GM03348 (cell line): ENCODE measurements around the gene PIWIL4.
"Not testable (repeated sequence)": the region's sequence is repeated elsewhere in the genome, so short reads cannot be mapped to it uniquely, and the experiment has no call there.

Experiments
- DNase-seq: peaks from one replicate; pipeline ENCODE4 v3.0.0; 2012; ENCODE audit warnings: low spot score

Gene PIWIL4

GRCh38 chr11:94546886-94547285 lies 20.3 kb upstream of the PIWIL4 start:
- DNase-seq, result no peak

- DNase-seq, result no peak
These were observed 18.0 kb upstream of the PIWIL4 start for GRCh38 chr11:94549146-94549545.

GRCh38 chr11:94550513-94550912 lies 16.7 kb upstream of the PIWIL4 start:
- DNase-seq, result no peak

- no peak for DNase-seq
These were observed 13.2 kb upstream of the PIWIL4 start for GRCh38 chr11:94553938-94554337.

- not testable (repeated sequence) for DNase-seq
These were observed 11.3 kb upstream of the PIWIL4 start for GRCh38 chr11:94555752-94556329.

GRCh38 chr11:94557421-94557820 lies 9.7 kb upstream of the PIWIL4 start:
- peak; percentile 36 for DNase-seq

- DNase-seq, result no peak
These were observed 9.2 kb upstream of the PIWIL4 start for GRCh38 chr11:94557992-94558391.

- DNase-seq, result no peak
These were observed 8.7 kb upstream of the PIWIL4 start for GRCh38 chr11:94558468-94558867.

GRCh38 chr11:94558932-94559331 lies 8.2 kb upstream of the PIWIL4 start:
- no peak for DNase-seq

GRCh38 chr11:94559361-94559760 lies 7.8 kb upstream of the PIWIL4 start:
- no peak for DNase-seq

GRCh38 chr11:94560834-94561233 lies 6.3 kb upstream of the PIWIL4 start:
- no peak for DNase-seq

- DNase-seq, result peak; percentile 87
These were observed 3.9 kb upstream of the PIWIL4 start for GRCh38 chr11:94563176-94563847.

GRCh38 chr11:94563848-94564467 lies 3.2 kb upstream of the PIWIL4 start:
- no peak for DNase-seq

GRCh38 chr11:94568200-94568599 lies 1.0 kb downstream of the PIWIL4 start:
- no peak for DNase-seq

GRCh38 chr11:94568717-94569116 lies 1.5 kb downstream of the PIWIL4 start:
- DNase-seq, result no peak

GRCh38 chr11:94572975-94573374 lies 5.8 kb downstream of the PIWIL4 start:
- DNase-seq, result not testable (repeated sequence)

- DNase-seq, result peak; percentile 55
These were observed 7.2 kb downstream of the PIWIL4 start for GRCh38 chr11:94574193-94574961.

- no peak for DNase-seq
These were observed 9.1 kb downstream of the PIWIL4 start for GRCh38 chr11:94576306-94576705.

GRCh38 chr11:94577841-94578240 lies 10.7 kb downstream of the PIWIL4 start:
- no peak for DNase-seq

- no peak for DNase-seq
These were observed 14.8 kb downstream of the PIWIL4 start for GRCh38 chr11:94581926-94582325.

GRCh38 chr11:94583213-94583865 lies 16.2 kb downstream of the PIWIL4 start:
- no peak for DNase-seq

- peak; percentile 30 for DNase-seq
These were observed 16.8 kb downstream of the PIWIL4 start for GRCh38 chr11:94583866-94584500.
